NCI-H2081 treated with DMSO at 0.1 percent for 48 hours (cell line): ENCODE results near the gene DPP6.

Experiments used
- DNase-seq: peaks from one replicate; lab custom pipeline; 2025; lab: John Stamatoyannopoulos, UW

DPP6 gene

GRCh38 chr7:154451480-154452457 lies 399.6 kb downstream of the DPP6 start:
- no peak for DNase-seq

GRCh38 chr7:154463794-154464193 lies 411.6 kb downstream of the DPP6 start:
- no peak for DNase-seq

- no peak for DNase-seq
These were observed 417.5 kb downstream of the DPP6 start for GRCh38 chr7:154469652-154470051.

GRCh38 chr7:154472343-154472742 lies 420.1 kb downstream of the DPP6 start:
- no peak for DNase-seq

- no peak for DNase-seq
These were observed 421.2 kb downstream of the DPP6 start for GRCh38 chr7:154473360-154473759.

- DNase-seq, result no peak
These were observed 422.8 kb downstream of the DPP6 start for GRCh38 chr7:154474903-154475520.

GRCh38 chr7:154475864-154476263 lies 423.7 kb downstream of the DPP6 start:
- DNase-seq, result no peak

GRCh38 chr7:154480817-154481216 lies 428.6 kb downstream of the DPP6 start:
- DNase-seq, result no peak

GRCh38 chr7:154482863-154483262 lies 430.7 kb downstream of the DPP6 start:
- DNase-seq, result no peak

GRCh38 chr7:154484406-154484805 lies 432.2 kb downstream of the DPP6 start:
- DNase-seq, result peak; percentile 10

- DNase-seq, result no peak
These were observed 432.7 kb downstream of the DPP6 start for GRCh38 chr7:154484943-154485342.

- DNase-seq, result no peak
These were observed 437.7 kb downstream of the DPP6 start for GRCh38 chr7:154489897-154490296.

GRCh38 chr7:154493594-154493993 lies 441.4 kb downstream of the DPP6 start:
- no peak for DNase-seq

- no peak for DNase-seq
These were observed 445.6 kb downstream of the DPP6 start for GRCh38 chr7:154497751-154498150.

GRCh38 chr7:154503962-154504550 lies 451.9 kb downstream of the DPP6 start:
- DNase-seq, result peak; percentile 59

GRCh38 chr7:154504918-154505317 lies 452.7 kb downstream of the DPP6 start:
- DNase-seq, result no peak

GRCh38 chr7:154505362-154505761 lies 453.2 kb downstream of the DPP6 start:
- DNase-seq, result no peak

GRCh38 chr7:154509192-154509591 lies 457.0 kb downstream of the DPP6 start:
- no peak for DNase-seq

GRCh38 chr7:154512121-154512833 lies 460.1 kb downstream of the DPP6 start:
- DNase-seq, result no peak

- DNase-seq, result no peak
These were observed 465.6 kb downstream of the DPP6 start for GRCh38 chr7:154517768-154518167.

- no peak for DNase-seq
These were observed 467.0 kb downstream of the DPP6 start for GRCh38 chr7:154519229-154519628.

- DNase-seq, result no peak
These were observed 477.9 kb downstream of the DPP6 start for GRCh38 chr7:154530136-154530535.
